Effector memory CD8-positive, alpha-beta T cell (primary cell): Measurements from ENCODE around the gene PLCH1.

Experiments used
- ATAC-seq: fragments of 150-1000 bp; cut with Tn5 transposase; replicated peaks from 2 replicates; pipeline ENCODE4 v1.10.0; 2021; ENCODE audit warnings: mild to moderate bottlenecking, moderate library complexity
- DNase-seq, 3 experiments: peaks; one replicate each; pipeline ENCODE4 v3.0.0; 2021
- H3K27ac Mint-ChIP-seq, 2 donors: one replicate each; pipeline ENCODE4 v1.8.0; 2022; ENCODE audit warnings: mild to moderate bottlenecking in 2 of 2, mixed read lengths in 2 of 2, moderate library complexity in 2 of 2
- H3K27me3 Mint-ChIP-seq, 2 donors: one replicate each; pipeline ENCODE4 v1.8.0; 2022; ENCODE audit warnings: mixed read lengths in 2 of 2
- H3K36me3 Mint-ChIP-seq: one replicate; pipeline ENCODE4 v1.8.0; 2022; ENCODE audit warnings: mild to moderate bottlenecking, moderate library complexity, mixed read lengths; ENCODE audit not compliant: insufficient read depth
- H3K4me1 Mint-ChIP-seq, 2 donors: one replicate each; pipeline ENCODE4 v1.8.0; 2022; ENCODE audit warnings: low read depth in 2 of 2, mixed read lengths in 2 of 2
- H3K4me3 Mint-ChIP-seq, 2 donors: one replicate each; pipeline ENCODE4 v1.8.0; 2022; ENCODE audit warnings: mild to moderate bottlenecking in 2 of 2, mixed read lengths in 2 of 2, moderate library complexity in 2 of 2
- H3K9me3 Mint-ChIP-seq, 2 donors: one replicate each; pipeline ENCODE4 v1.8.0; 2022; ENCODE audit warnings: mixed read lengths in 2 of 2
- total RNA-seq, 9 experiments: gene quantifications; one replicate each; lab custom pipeline; 2026; lab: John Stamatoyannopoulos, UW

The PLCH1 gene, protein sequence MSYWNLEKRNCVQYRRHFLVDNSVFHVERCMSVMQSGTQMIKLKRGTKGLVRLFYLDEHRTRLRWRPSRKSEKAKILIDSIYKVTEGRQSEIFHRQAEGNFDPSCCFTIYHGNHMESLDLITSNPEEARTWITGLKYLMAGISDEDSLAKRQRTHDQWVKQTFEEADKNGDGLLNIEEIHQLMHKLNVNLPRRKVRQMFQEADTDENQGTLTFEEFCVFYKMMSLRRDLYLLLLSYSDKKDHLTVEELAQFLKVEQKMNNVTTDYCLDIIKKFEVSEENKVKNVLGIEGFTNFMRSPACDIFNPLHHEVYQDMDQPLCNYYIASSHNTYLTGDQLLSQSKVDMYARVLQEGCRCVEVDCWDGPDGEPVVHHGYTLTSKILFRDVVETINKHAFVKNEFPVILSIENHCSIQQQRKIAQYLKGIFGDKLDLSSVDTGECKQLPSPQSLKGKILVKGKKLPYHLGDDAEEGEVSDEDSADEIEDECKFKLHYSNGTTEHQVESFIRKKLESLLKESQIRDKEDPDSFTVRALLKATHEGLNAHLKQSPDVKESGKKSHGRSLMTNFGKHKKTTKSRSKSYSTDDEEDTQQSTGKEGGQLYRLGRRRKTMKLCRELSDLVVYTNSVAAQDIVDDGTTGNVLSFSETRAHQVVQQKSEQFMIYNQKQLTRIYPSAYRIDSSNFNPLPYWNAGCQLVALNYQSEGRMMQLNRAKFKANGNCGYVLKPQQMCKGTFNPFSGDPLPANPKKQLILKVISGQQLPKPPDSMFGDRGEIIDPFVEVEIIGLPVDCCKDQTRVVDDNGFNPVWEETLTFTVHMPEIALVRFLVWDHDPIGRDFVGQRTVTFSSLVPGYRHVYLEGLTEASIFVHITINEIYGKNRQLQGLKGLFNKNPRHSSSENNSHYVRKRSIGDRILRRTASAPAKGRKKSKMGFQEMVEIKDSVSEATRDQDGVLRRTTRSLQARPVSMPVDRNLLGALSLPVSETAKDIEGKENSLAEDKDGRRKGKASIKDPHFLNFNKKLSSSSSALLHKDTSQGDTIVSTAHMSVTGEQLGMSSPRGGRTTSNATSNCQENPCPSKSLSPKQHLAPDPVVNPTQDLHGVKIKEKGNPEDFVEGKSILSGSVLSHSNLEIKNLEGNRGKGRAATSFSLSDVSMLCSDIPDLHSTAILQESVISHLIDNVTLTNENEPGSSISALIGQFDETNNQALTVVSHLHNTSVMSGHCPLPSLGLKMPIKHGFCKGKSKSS (N-terminal part only)
- total RNA-seq = 0 to 0.48 (median 0.07) reads per million in 9 experiments

DNA sequence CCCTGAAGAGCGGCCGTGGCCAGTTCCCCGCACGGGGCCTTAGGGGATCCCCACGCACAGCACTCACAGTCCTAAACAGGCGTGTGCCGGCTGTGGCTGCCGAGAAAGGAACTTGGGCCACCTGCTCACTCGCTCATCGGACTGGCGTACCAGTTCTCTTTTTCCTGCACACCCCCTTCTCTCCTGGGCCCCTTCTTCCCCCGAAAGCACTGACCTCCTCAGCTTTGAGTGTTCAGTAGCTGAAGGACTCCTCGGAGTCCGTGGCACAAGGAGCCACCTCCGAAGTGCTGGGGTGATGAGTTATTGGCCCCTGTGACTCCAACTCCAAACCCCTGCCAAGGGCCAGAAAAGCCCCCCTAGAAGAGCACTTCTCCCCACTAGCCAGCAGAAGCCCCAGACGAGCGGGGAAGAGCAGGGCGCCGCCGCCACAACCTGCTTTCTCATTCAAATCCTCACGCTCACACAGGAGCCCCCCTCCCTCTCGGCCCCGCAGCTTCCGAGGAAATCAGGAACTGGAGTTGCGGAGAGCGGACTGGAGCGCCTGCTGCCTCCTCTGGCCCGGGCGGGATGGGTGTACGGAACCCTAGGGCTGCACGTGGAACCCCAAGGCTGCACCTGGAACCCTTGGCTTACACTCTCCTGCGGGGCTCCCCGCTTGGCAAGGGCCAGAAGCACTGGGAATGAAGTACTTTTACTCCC is at the start of gene PLCH1:
Gene PLCH1 (minus strand): TSS at position 446 of the 699 bp plus-strand sequence. CDS start 40,847 bp downstream, outside the sequence.
- Mint-ChIP-seq H3K27ac (peak within 1 kb of the TSS; percentile 47 to 57), H3K9me3 (no peaks in the 10 kb centered on the region), H3K4me1 (peaks cover 15 to 16% of the 10 kb centered on the region in 2 donors), H3K4me3 (peak within 1 kb of the TSS; percentile 85 to 92), H3K36me3 (no peaks in the 10 kb centered on the region), H3K27me3 (peaks cover 58 to 69% of the 10 kb centered on the region in 2 donors)
- ATAC-seq (peak; percentile 65), DNase-seq (peak; percentile 9 to 29 (median 15))

DNA sequence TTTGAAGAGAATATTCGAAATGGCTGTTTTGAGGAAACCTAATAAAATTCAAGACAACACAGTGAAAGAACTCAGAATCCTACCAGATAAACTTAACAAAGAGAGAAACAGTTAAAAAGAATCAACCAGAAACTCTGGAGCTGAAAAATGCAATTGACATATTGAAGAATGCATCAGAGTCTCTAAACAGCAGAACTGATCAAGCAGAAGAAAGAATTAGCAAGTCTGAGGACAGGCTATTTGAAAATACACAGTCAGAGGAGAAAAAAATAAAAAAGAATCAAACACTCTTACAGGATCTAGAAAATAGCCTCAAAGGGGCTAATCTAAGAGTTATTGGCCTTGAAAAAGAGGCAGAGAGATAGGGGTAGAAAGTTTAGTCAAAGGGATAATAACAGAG is 47.7 kb upstream of the PLCH1 start:
- peaks cover 7% of the 10 kb centered on the region for H3K36me3 Mint-ChIP-seq
- ATAC-seq = no peak
- peaks cover 6 to 16% of the 10 kb centered on the region in 2 donors for H3K4me1 Mint-ChIP-seq
- no peak overlapping the region for H3K4me3 Mint-ChIP-seq
- no peak for DNase-seq
- H3K27ac Mint-ChIP-seq = no peak overlapping the region
- H3K9me3 Mint-ChIP-seq = no peaks in the 10 kb centered on the region
- H3K27me3 Mint-ChIP-seq = no peaks in the 10 kb centered on the region

DNA sequence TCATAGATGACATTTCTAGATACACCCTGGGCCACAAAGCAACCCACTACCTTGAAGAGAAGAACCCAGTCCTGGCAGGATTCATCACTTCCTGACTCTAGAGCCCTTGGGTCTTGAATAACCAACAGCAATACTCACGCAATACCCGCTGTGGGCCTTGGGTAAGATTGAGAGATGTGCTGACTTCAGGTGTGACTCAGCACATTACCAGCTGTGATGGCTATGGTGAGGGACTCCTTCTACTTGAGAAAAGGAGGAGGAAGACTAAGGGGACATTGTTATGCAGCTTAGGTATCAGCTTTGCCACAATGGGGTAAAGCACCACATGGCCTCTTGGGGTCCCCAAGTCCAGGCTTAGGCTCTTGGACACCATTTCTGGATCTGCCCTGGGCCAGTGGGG is 46.3 kb upstream of the PLCH1 start:
- no peak for ATAC-seq
- Mint-ChIP-seq H3K4me1 (peaks cover 5 to 10% of the 10 kb centered on the region in 2 donors), H3K27ac (no peak overlapping the region), H3K36me3 (peaks cover 7% of the 10 kb centered on the region), H3K27me3 (no peaks in the 10 kb centered on the region), H3K4me3 (no peak overlapping the region), H3K9me3 (no peaks in the 10 kb centered on the region)
- no peak for DNase-seq

DNA sequence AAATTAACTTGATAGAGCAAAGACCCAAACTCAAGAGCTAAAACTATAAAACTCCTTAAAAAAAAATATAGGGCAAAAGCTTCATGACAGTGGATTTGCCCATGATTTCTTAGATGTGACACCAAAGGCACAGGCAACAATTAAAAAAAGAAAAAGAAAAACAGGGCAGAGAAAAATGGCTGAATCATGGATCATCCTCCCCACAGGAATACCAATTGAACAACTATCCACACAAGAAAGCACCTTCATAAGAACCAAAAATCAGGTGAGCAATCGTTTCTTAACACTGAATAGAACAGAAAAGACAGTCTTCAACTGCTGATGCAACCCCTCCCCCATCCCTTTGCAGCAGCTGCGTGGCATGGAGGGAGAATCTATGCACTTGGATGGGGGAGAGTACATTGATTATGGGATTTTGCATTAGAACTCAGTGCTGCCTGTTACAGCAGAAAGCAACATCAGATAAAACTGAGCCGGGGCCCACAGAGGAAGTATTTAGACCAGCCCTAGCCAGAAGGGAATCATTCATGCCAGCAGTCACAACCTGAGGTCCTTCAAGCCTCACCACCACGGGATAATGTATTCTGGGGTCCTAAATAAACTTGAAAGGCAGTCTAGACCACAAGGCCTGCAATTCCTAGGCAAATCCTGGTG is 45.5 kb upstream of the PLCH1 start:
- no peaks in the 10 kb centered on the region for H3K9me3 Mint-ChIP-seq
- no peak for DNase-seq
- no peaks in the 10 kb centered on the region for H3K27me3 Mint-ChIP-seq
- H3K4me3 Mint-ChIP-seq = no peak overlapping the region
- ATAC-seq = no peak
- H3K4me1 Mint-ChIP-seq = peaks cover 9 to 14% of the 10 kb centered on the region in 2 donors
- H3K36me3 Mint-ChIP-seq = peaks cover 7% of the 10 kb centered on the region
- H3K27ac Mint-ChIP-seq = no peak overlapping the region

DNA sequence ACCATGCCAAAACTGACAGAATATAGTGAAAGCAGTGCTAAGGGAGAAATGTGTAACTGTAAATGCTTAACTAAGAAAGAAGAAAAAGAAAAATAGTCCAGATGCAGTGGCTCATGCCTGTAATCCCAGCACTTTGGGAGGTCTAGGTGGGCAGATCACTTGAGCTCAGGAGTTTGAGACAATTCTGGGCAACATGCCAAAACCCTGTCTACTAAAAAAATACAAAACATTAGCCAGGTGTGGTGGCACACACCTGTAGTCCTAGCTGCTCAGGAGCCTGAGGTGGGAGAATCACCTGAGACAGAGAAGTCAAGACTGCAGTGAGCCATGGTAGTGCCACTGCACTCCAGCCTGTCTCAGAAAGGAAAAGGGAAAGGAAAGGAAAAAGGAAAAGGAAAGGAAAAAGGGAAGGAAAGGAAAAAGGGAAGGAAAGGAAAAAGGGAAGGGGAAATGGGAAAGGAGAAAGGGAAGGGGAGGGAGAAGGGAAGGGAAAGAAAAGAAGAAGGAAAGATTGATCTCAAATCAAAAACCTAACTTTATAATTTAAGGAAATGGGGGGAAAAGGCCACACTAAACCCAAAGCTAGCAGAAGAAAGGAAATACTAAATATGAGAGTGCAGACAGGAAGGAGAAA is 40.9 kb upstream of the PLCH1 start:
- peaks cover 6 to 17% of the 10 kb centered on the region in 2 donors for H3K4me1 Mint-ChIP-seq
- H3K4me3 Mint-ChIP-seq = no peak overlapping the region
- no peak for DNase-seq
- H3K27ac Mint-ChIP-seq = peak overlapping the region in 1 of 2 donors; percentile 55
- peaks cover 11% of the 10 kb centered on the region for H3K36me3 Mint-ChIP-seq
- no peaks in the 10 kb centered on the region for H3K27me3 Mint-ChIP-seq
- peaks cover 0 to 2% of the 10 kb centered on the region in 2 donors for H3K9me3 Mint-ChIP-seq
- no peak for ATAC-seq

DNA sequence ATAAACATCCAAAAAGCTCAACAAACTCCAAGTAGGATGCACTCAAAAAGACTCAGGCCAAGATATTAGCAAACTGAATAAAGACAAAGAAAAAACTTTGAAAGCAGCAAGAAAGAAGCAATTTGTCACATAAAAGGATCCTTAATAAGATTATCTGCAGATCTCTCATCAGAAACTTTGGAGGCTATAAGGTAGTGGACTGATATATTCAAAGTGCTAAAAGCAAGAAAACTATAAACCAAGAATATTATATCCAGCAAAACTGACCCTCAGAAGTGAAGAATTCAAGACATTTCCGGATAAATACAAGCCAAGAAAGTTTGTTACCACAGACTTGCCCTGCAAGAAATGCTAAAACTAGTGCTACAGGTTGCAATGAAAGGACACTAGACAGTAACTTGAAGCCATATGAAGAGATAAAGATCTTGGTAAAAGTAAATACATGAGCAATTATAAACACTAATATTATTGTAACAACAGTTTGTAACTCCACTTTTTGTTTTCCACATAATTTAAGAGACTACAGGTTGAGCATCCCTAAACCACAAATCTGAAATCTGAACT is 37.6 kb upstream of the PLCH1 start:
- H3K27ac Mint-ChIP-seq = no peak overlapping the region
- ATAC-seq (no peak), DNase-seq (no peak)
- peaks cover 0 to 2% of the 10 kb centered on the region in 2 donors for H3K9me3 Mint-ChIP-seq
- no peak overlapping the region for H3K4me3 Mint-ChIP-seq
- H3K4me1 Mint-ChIP-seq = peaks cover 4 to 15% of the 10 kb centered on the region in 2 donors
- peaks cover 14% of the 10 kb centered on the region for H3K36me3 Mint-ChIP-seq
- H3K27me3 Mint-ChIP-seq = no peaks in the 10 kb centered on the region

DNA sequence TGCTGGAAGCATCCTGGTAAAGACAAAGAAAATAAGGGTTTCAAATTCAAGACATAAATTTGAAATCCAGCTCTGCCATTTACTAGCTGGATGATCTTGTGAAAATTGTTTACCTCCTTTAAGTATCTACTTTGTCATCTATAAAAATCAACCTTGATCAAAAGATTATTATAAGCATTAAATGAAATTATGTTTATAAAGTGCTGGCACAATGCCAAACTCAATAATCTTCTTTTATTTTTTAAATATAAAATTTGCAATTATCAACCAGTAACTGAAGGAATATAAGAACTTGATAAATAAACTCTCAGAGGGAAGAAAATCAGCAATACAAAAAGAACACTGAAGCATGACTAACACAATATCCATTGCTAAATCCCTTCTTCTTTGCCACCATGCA is 35.4 kb upstream of the PLCH1 start:
- H3K9me3 Mint-ChIP-seq = peaks cover 0 to 2% of the 10 kb centered on the region in 2 donors
- no peak for ATAC-seq
- no peak overlapping the region for H3K27ac Mint-ChIP-seq
- H3K27me3 Mint-ChIP-seq = no peaks in the 10 kb centered on the region
- peaks cover 14% of the 10 kb centered on the region for H3K36me3 Mint-ChIP-seq
- no peak for DNase-seq
- no peak overlapping the region for H3K4me3 Mint-ChIP-seq
- H3K4me1 Mint-ChIP-seq = peaks cover 0 to 3% of the 10 kb centered on the region in 2 donors

DNA sequence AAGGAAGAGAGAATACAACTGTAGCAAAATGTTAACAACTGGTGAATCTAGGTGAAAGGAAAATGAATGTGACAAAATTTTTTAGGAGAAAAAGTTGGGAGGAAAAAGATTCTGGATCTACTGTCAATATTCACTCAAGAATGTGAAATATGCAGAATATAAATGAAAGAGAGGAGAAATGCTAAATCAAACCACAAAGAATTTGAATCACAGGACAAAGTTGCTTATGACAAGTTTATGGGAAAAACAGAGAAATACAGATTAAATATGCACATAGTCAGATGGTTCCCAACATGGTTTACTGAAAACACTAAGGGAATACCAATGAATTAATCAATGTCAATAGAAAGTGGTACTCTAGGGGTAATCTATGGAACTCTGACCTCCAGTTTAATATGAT is 33.6 kb upstream of the PLCH1 start:
- H3K36me3 Mint-ChIP-seq = peaks cover 13% of the 10 kb centered on the region
- H3K27ac Mint-ChIP-seq = no peak overlapping the region
- H3K4me3 Mint-ChIP-seq = no peak overlapping the region
- no peaks in the 10 kb centered on the region for H3K4me1 Mint-ChIP-seq
- ATAC-seq = no peak
- H3K9me3 Mint-ChIP-seq = peaks cover 0 to 2% of the 10 kb centered on the region in 2 donors
- H3K27me3 Mint-ChIP-seq = no peaks in the 10 kb centered on the region
- no peak for DNase-seq

DNA sequence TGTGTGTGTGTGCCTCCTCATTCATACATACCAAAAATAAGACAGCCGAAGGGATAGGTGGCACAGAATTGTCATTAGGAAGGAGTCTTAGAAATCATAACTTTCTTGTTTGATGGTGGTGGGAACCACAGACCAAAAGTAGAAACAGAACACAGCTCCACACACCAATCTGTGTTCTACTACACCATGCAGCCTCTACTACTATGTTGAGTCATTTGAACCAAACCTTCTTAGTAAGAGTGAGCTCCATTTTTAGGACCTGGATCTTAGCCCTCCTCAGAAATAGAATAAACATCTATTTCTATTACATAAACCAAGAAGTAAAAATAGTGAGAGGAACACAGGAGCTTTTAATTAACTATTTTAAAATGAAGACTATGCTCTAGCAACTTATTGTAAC is 27.9 kb upstream of the PLCH1 start:
- Mint-ChIP-seq H3K4me1 (no peaks in the 10 kb centered on the region), H3K36me3 (peaks cover 8% of the 10 kb centered on the region), H3K27me3 (no peaks in the 10 kb centered on the region), H3K4me3 (no peak overlapping the region), H3K9me3 (no peaks in the 10 kb centered on the region), H3K27ac (no peak overlapping the region)
- ATAC-seq (no peak), DNase-seq (no peak)

DNA sequence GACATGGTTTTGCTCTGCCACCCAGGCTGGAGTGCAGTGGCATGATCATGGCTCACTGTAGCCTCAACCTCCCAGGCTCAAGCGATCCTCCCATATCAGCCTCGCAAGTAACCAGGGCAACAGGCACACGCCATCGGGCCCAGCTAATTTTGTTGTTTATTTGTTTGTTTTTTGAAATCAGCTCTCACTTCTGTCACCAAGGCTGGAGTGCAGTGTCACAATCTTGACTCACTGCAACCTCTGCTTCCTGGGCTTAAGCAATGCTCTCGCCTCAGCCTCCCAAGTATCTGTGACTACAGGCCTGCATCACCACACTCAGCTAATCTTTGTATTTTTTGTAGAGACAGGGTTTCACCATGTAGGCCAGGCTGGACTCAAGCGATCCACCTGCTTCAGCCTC is 26.3 kb upstream of the PLCH1 start:
- no peak for ATAC-seq
- H3K9me3 Mint-ChIP-seq = no peaks in the 10 kb centered on the region
- H3K4me3 Mint-ChIP-seq = no peak overlapping the region
- no peaks in the 10 kb centered on the region for H3K27me3 Mint-ChIP-seq
- H3K27ac Mint-ChIP-seq = no peak overlapping the region
- no peaks in the 10 kb centered on the region for H3K4me1 Mint-ChIP-seq
- peaks cover 8% of the 10 kb centered on the region for H3K36me3 Mint-ChIP-seq
- no peak for DNase-seq

DNA sequence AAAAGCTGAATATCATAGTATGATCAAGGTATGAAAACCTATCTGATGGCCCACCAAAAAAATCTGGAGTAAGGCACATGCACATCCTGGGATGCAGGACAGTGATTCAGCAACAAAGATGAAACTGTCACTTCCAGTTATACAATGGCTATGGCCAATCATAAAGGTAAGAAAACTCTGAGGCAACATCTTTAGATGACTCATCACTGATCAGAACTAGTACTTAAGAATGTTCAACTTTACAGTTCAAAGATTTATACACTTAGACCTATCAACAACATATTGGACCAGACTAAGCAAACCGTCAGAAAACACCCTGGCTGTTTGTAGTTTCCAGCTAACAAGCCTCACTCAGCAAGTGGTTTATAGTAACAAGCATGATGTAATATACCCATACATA is 21.3 kb upstream of the PLCH1 start:
- DNase-seq (no peak), ATAC-seq (no peak)
- Mint-ChIP-seq H3K36me3 (peaks cover 10% of the 10 kb centered on the region), H3K27me3 (no peaks in the 10 kb centered on the region), H3K4me3 (no peak overlapping the region), H3K9me3 (no peaks in the 10 kb centered on the region), H3K4me1 (no peaks in the 10 kb centered on the region), H3K27ac (no peak overlapping the region)
